OCI-LY3 (cell line): ENCODE measurements around the gene APOL4.

Experiments
- EZH2phosphoT487 ChIP-seq: fragments of 200-600 bp; shearing (Covaris generic); IDR thresholded peaks from 2 replicates; pipeline ENCODE4 v1.6.1; 2018; ENCODE audit warnings: antibody characterized with exemption, mixed run types, low read depth
- TF ChIP-seq, protein P1 (sequence below): fragments of 200-600, 300-600 bp; sonication (generic); IDR thresholded peaks from 2 replicates; pipeline ENCODE4 v1.5.1; 2014; ENCODE audit warnings: antibody characterized with exemption, low read length, low read depth

DNA sequence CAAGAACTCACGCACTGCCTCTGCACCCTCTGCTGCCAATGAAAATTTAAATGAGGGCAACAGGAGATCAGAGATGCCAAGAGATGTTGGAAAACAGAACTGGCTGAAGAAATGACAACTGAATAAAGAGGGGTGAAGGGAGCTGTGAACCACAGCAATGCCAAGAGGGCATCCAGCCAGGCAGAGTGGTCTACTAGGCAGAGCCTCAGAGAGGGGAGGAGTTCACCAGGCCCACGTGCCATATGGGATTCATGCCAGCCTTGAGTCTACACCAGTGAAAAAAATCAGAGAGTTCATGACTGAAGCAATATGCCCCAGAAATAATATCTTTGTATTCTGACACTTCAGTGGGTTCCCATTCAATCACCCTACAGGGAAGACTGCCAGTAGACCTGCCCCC is 33.3 kb upstream of the APOL4 start:
- TF ChIP-seq, protein P1, sequence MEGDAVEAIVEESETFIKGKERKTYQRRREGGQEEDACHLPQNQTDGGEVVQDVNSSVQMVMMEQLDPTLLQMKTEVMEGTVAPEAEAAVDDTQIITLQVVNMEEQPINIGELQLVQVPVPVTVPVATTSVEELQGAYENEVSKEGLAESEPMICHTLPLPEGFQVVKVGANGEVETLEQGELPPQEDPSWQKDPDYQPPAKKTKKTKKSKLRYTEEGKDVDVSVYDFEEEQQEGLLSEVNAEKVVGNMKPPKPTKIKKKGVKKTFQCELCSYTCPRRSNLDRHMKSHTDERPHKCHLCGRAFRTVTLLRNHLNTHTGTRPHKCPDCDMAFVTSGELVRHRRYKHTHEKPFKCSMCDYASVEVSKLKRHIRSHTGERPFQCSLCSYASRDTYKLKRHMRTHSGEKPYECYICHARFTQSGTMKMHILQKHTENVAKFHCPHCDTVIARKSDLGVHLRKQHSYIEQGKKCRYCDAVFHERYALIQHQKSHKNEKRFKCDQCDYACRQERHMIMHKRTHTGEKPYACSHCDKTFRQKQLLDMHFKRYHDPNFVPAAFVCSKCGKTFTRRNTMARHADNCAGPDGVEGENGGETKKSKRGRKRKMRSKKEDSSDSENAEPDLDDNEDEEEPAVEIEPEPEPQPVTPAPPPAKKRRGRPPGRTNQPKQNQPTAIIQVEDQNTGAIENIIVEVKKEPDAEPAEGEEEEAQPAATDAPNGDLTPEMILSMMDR: no peak
- no peak for TF ChIP-seq EZH2phosphoT487
